H1 (cell line): Measurements from ENCODE around the gene MYO15A. TPM values are rescaled to one million over a fixed set of nuclear protein-coding genes. Genes with fewer than 3 reads are reported as not detected.

Source experiments
- CTCF ChIA-PET: fragments of 300-600 bp; sonication (Branson Sonifier 250); formaldehyde crosslinking; loops from one replicate; lab custom pipeline; 2021; ENCODE audit not compliant: partially characterized antibody; lab: Charles Lee
- POLR2A ChIA-PET: fragments of 300-600 bp; sonication (Branson Sonifier 250); formaldehyde crosslinking; loops from one replicate; lab custom pipeline; 2021; ENCODE audit warnings: inconsistent platforms; ENCODE audit not compliant: partially characterized antibody; lab: Charles Lee
- DNase-seq, 2 experiments: peaks; one replicate each; pipeline versions ENCODE4 v3.0.0 to v3.0.0-alpha.2; 2010 to 2022; ENCODE audit warnings: low spot score in 2 of 2, low read depth in 1 of 2, mixed read lengths in 1 of 2
- FAIRE-seq: peaks from 2 replicates; lab custom pipeline; 2011; peaks lifted over from hg19 to GRCh38; lab: Jason Lieb, UNC
- H2AFZ ChIP-seq: 2 replicates; pipeline ENCODE4 v1.8.1; 2012; ENCODE audit warnings: low read length, inconsistent platforms
- H2AK5ac ChIP-seq: 2 replicates; pipeline ENCODE4 v1.6.1; 2013; ENCODE audit warnings: low read depth, low read length
- H2BK120ac ChIP-seq: replicated peaks from 2 replicates; pipeline ENCODE3; 2013; ENCODE audit warnings: low read depth, low read length, inconsistent platforms
- H2BK12ac ChIP-seq: 2 replicates; pipeline ENCODE4 v1.6.1; 2013; ENCODE audit warnings: low read depth, low read length
- H2BK15ac ChIP-seq: 2 replicates; pipeline ENCODE4 v1.6.1; 2013; ENCODE audit warnings: low read length
- H2BK20ac ChIP-seq: 2 replicates; pipeline ENCODE4 v1.6.1; 2013; ENCODE audit warnings: low read length
- H2BK5ac ChIP-seq: 2 replicates; pipeline ENCODE4 v1.6.1; 2013; ENCODE audit warnings: low read depth, low read length
- H3K14ac ChIP-seq: 2 replicates; pipeline ENCODE4 v1.6.1; 2013; ENCODE audit warnings: inconsistent platforms; ENCODE audit not compliant: insufficient read length
- H3K18ac ChIP-seq: 2 replicates; pipeline ENCODE4 v1.6.1; 2013; ENCODE audit warnings: low read length; ENCODE audit errors: extremely low read depth
- H3K23ac ChIP-seq: 2 replicates; pipeline ENCODE4 v1.6.1; 2013; ENCODE audit warnings: inconsistent platforms; ENCODE audit not compliant: insufficient read length
- H3K23me2 ChIP-seq: 2 replicates; pipeline ENCODE4 v1.6.1; 2013; ENCODE audit warnings: low read depth, low read length
- H3K27ac ChIP-seq: 2 replicates; pipeline ENCODE4 v1.6.1; 2011; ENCODE audit warnings: low read depth, low read length, inconsistent platforms
- H3K27me3 ChIP-seq, 4 experiments: replicated peaks in 1 of 4; 1 replicate in 1 of 4; 2 replicates in 3 of 4; pipeline versions ENCODE4 v1.6.1 to v1.8.1; 2011 to 2013; ENCODE audit warnings: low read length in 3 of 4, mild to moderate bottlenecking in 3 of 4, inconsistent platforms in 2 of 4, mixed read lengths in 2 of 4, moderate library complexity in 1 of 4; ENCODE audit not compliant: control insufficient read depth in 3 of 4, insufficient read depth in 3 of 4; ENCODE audit errors: extremely low read depth in 1 of 4
- H3K36me3 ChIP-seq, 4 experiments: 2 replicates each; pipeline versions ENCODE4 v1.6.1 to v1.8.1; 2011 to 2013; ENCODE audit warnings: mild to moderate bottlenecking in 4 of 4, low read length in 3 of 4, moderate library complexity in 2 of 4, control low read depth in 1 of 4, inconsistent platforms in 1 of 4; ENCODE audit not compliant: insufficient read depth in 4 of 4, control insufficient read depth in 2 of 4
- H3K4ac ChIP-seq: replicated peaks from 2 replicates; pipeline ENCODE3; 2013; ENCODE audit warnings: low read length, low read depth, mixed read lengths, inconsistent platforms; ENCODE audit not compliant: insufficient read length
- H3K4me1 ChIP-seq, 4 experiments: replicated peaks in 1 of 4; 1 replicate in 1 of 4; 2 replicates in 3 of 4; pipeline versions ENCODE4 v1.6.1 to v1.8.1; 2011 to 2013; ENCODE audit warnings: low read length in 3 of 4, inconsistent platforms in 2 of 4, mixed read lengths in 1 of 4; ENCODE audit not compliant: insufficient read depth in 4 of 4, control insufficient read depth in 3 of 4
- H3K4me2 ChIP-seq, 2 experiments: 2 replicates each; pipeline versions ENCODE4 v1.6.1 to v1.8.1; 2011 to 2013; ENCODE audit warnings: low read depth in 2 of 2, low read length in 2 of 2, control low read depth in 1 of 2, inconsistent platforms in 1 of 2, mild to moderate bottlenecking in 1 of 2; ENCODE audit not compliant: insufficient read depth in 1 of 2
- H3K4me3 ChIP-seq, 4 experiments: fragments of 200-600, 300-600 bp in 1 of 4; sonication (generic), shearing (Covaris generic), sonication (Bioruptor Twin) in 1 of 4; 2 replicates each; pipeline versions ENCODE4 v1.5.1 to v1.8.1; 2011 to 2016; ENCODE audit warnings: low read length in 4 of 4, low read depth in 3 of 4, control low read depth in 2 of 4, inconsistent platforms in 2 of 4, mild to moderate bottlenecking in 2 of 4, mixed read lengths in 1 of 4, moderate library complexity in 1 of 4; ENCODE audit not compliant: insufficient read depth in 2 of 4; ENCODE audit errors: extremely low read depth in 1 of 4
- H3K56ac ChIP-seq: replicated peaks from 2 replicates; pipeline ENCODE3; 2013; ENCODE audit warnings: low read depth, mild to moderate bottlenecking, mixed read lengths, low read length, inconsistent platforms; ENCODE audit not compliant: insufficient read length
- H3K79me1 ChIP-seq: 2 replicates; pipeline ENCODE4 v1.6.1; 2013; ENCODE audit warnings: low read depth, low read length, control low read depth
- H3K79me2 ChIP-seq, 2 experiments: 2 replicates each; pipeline versions ENCODE4 v1.6.1 to v1.8.1; 2012 to 2013; ENCODE audit warnings: low read length in 2 of 2, mild to moderate bottlenecking in 2 of 2, inconsistent platforms in 1 of 2; ENCODE audit not compliant: insufficient read depth in 2 of 2, control insufficient read depth in 1 of 2
- H3K9ac ChIP-seq, 4 experiments: replicated peaks in 1 of 4; 1 replicate in 1 of 4; 2 replicates in 3 of 4; pipeline versions ENCODE4 v1.6.1 to v1.8.1; 2011 to 2013; ENCODE audit warnings: low read depth in 3 of 4, low read length in 3 of 4, control low read depth in 2 of 4, mild to moderate bottlenecking in 2 of 4, moderate library complexity in 2 of 4, inconsistent platforms in 1 of 4; ENCODE audit errors: extremely low read depth in 1 of 4
- H3K9me3 ChIP-seq, 2 experiments: 2 replicates each; pipeline versions ENCODE4 v1.6.1 to v1.8.1; 2012 to 2013; ENCODE audit warnings: mild to moderate bottlenecking in 2 of 2, moderate library complexity in 2 of 2, control low read depth in 1 of 2, inconsistent platforms in 1 of 2, low read depth in 1 of 2, low read length in 1 of 2, mixed read lengths in 1 of 2; ENCODE audit not compliant: insufficient read depth in 2 of 2
- H4K20me1 ChIP-seq, 2 experiments: replicated peaks in 1 of 2; 2 replicates each; pipeline versions ENCODE3 to v1.8.1; 2011 to 2013; ENCODE audit warnings: inconsistent platforms in 2 of 2, low read length in 2 of 2, mild to moderate bottlenecking in 1 of 2; ENCODE audit not compliant: insufficient read depth in 2 of 2, control insufficient read depth in 1 of 2
- H4K5ac ChIP-seq: 2 replicates; pipeline ENCODE4 v1.6.1; 2013; ENCODE audit warnings: low read length, low read depth, mixed read lengths, inconsistent platforms; ENCODE audit not compliant: insufficient read length
- H4K8ac ChIP-seq: 2 replicates; pipeline ENCODE4 v1.8.0; 2013; ENCODE audit warnings: mild to moderate bottlenecking, moderate library complexity, low read length, inconsistent platforms; ENCODE audit not compliant: insufficient read depth; ENCODE audit errors: extremely low read depth
- H4K91ac ChIP-seq: replicated peaks from 2 replicates; pipeline ENCODE3; 2013; ENCODE audit warnings: low read length, mixed read lengths, inconsistent platforms; ENCODE audit not compliant: insufficient read length
- POLR2AphosphoS5 ChIP-seq: IDR thresholded peaks from 2 replicates; pipeline ENCODE4 v1.6.1; 2011; ENCODE audit warnings: low read depth, low read length
- YY1 ChIP-seq: IDR thresholded peaks from 2 replicates; pipeline ENCODE4 v1.6.1; 2011; ENCODE audit warnings: low read depth, mild to moderate bottlenecking, low read length
- WGBS, 2 experiments: shearing (Covaris generic) in 1 of 2; methylation state at CpG; one replicate each; pipeline versions ENCODE4 v1.1.6 to v1.1.7; 2013 to 2015; ENCODE audit warnings: low lambda C conversion rate in 2 of 2, mixed read lengths in 2 of 2, inconsistent platforms in 1 of 2, low coverage in 1 of 2, missing lambda C conversion rate in 1 of 2; ENCODE audit not compliant: insufficient replicate concordance in 2 of 2, insufficient coverage in 1 of 2, insufficient read length in 1 of 2; ENCODE audit errors: extremely low coverage in 1 of 2, missing lambda C conversion rate in 1 of 2; 5-methylcytosine and 5-hydroxymethylcytosine counted together
- polyA plus RNA-seq, 7 experiments: library from polyadenylated mRNA; depleted of rRNA in 3 of 7; stranded (reverse) in 5 of 7; unstranded in 2 of 7; fragments of >200 nt in 5 of 7; fragments of 200-250 nt in 2 of 7; gene quantifications; 1 replicate in 5 of 7; 2 replicates in 1 of 7; 4 replicates in 1 of 7; pipeline versions ENCODE4 v1.2.1 to v1.2.3, GENCODE V29; 2011 to 2013; ENCODE audit warnings: missing spikeins in 2 of 7, mixed read lengths in 2 of 7
- total RNA-seq: library from RNA; stranded (reverse); fragmentation: NEBNext Ultra II Directional; extraction: Animal tissue kit (Norgen Biotek cat#: 25700); gene quantifications from 2 replicates; pipeline ENCODE4 v1.2.1, GENCODE V29; 2021

The MYO15A gene
- total and polyA plus RNA-seq, 2 of the 8 experiments (the other 6 are each of a cell fraction or from before 2014, with no cell fraction given): 1.6 to 4.2 TPM

DNA sequence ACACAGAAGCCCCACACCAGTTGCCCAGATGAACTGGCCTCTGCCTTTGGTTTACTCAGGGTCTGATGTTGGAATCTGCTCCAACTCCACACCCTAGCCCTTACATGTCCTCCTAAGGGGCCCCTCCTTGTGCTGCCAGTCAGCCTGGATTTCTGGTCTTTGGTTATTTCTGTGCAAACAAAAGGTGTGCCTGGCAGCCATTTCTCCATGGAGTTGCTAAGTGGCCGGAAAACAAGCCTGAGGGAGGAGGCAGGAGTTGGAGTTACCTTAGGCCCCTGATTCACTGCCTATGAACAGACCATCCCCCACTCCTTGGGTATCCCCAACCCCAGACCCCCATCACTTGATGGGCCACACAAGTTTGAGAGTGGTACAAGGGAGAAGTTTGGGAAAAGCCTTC lies 70.6 kb downstream of the MYO15A start:
- no peak overlapping the region for H2BK5ac ChIP-seq
- no peaks in the 10 kb centered on the region for H3K9me3 ChIP-seq
- H3K23me2 ChIP-seq: peaks cover 7% of the 10 kb centered on the region
- H3K79me2 ChIP-seq: no peaks in the 10 kb centered on the region
- H4K5ac ChIP-seq: no peak overlapping the region
- no peak overlapping the region for H4K91ac ChIP-seq
- H3K56ac ChIP-seq: no peak overlapping the region
- POLR2A ChIA-PET: interaction anchor here (6.1 kb wide), 1 partner anchor 8 kb away, joined by 43 read pairs; no protein-coding TSS in a partner anchor
- H3K27ac ChIP-seq: no peak overlapping the region
- no peak overlapping the region for H2BK15ac ChIP-seq
- TF ChIP-seq POLR2AphosphoS5: no peak
- TF ChIP-seq YY1: no peak
- H2BK20ac ChIP-seq: no peak overlapping the region
- no peak overlapping the region for H2BK12ac ChIP-seq
- WGBS, 2 experiments: 67% methylated on average over 1 of the region's 1 CpG; no CpG with 5 or more reads in 1 of the 2 experiments
- CTCF ChIA-PET: interaction anchor here (1.0 to 4.8 kb wide), 3 partner anchors 26 to 37 kb away, joined by 3 to 53 read pairs (median 3); no protein-coding TSS in a partner anchor
- FAIRE-seq (no peak), DNase-seq (no peak)
- peaks cover 0 to 4% (median 3%) of the 10 kb centered on the region in 4 experiments; a peak in 3 of 7 replicates for H3K4me1 ChIP-seq
- no peak overlapping the region for H2BK120ac ChIP-seq
- H3K23ac ChIP-seq: no peak overlapping the region
- H3K18ac ChIP-seq: no peak overlapping the region
- H4K8ac ChIP-seq: no peak overlapping the region
- no peak overlapping the region for H3K4me3 ChIP-seq
- H4K20me1 ChIP-seq: no peaks in the 10 kb centered on the region
- no peak overlapping the region for H3K4ac ChIP-seq
- no peak overlapping the region for H3K14ac ChIP-seq
- no peak overlapping the region for H2AFZ ChIP-seq
- H3K36me3 ChIP-seq: no peaks in the 10 kb centered on the region
- H3K27me3 ChIP-seq: no peaks in the 10 kb centered on the region; a peak in 1 of 7 replicates
- no peaks in the 10 kb centered on the region for H3K79me1 ChIP-seq
- H3K4me2 ChIP-seq: no peak overlapping the region
- no peak overlapping the region for H2AK5ac ChIP-seq
- H3K9ac ChIP-seq: no peak overlapping the region
